Erythroblast (primary cell): ENCODE measurements around the gene ERLIN1.

ENCODE experiments used
- GATA1 ChIP-seq: IDR thresholded peaks from 2 replicates; pipeline ENCODE4 v1.6.1; 2011; ENCODE audit warnings: low read depth, mild to moderate bottlenecking, control low read depth, low read length, moderate library complexity
- POLR2A ChIP-seq: IDR thresholded peaks from 2 replicates; pipeline ENCODE4 v1.6.1; 2011; ENCODE audit warnings: mild to moderate bottlenecking, low read length

GRCh38 chr10:100135486-100135885, 50.3 kb downstream of the ERLIN1 start:
- TF ChIP-seq POLR2A (no peak), GATA1 (no peak)
